ENCODE results near the gene SERPINB1. TPM values are rescaled to one million over a fixed set of nuclear protein-coding genes. Genes with fewer than 3 reads are reported as not detected.

Gene SERPINB1
- 100 to 1,000 TPM in 1 of 2 donors, 10 to 100 TPM in 1; 58.0 to 106 TPM for total RNA-seq
- 100 to 1,000 TPM in 1 of 2 donors, 10 to 100 TPM in 1; 85.1 to 242 TPM for polyA plus RNA-seq
- long read RNA-seq, donor 1, transcript SERPINB1-201 (7 exons, 2,619 nt): major isoform, 7 of 7 reads
- long read RNA-seq, donor 1, partial matches to known transcripts: 0 of 7 reads
- long read RNA-seq, donor 1, other reads (novel, unspliced or antisense): 0 of 7 reads
- long read RNA-seq, donor 2, partial matches to known transcripts: 0 of 3 reads
- long read RNA-seq, donor 2, other reads (novel, unspliced or antisense): 0 of 3 reads
- long read RNA-seq, donor 3, partial matches to known transcripts: 0 of 1 reads
- long read RNA-seq, donor 3, other reads (novel, unspliced or antisense): 0 of 1 reads
- long read RNA-seq, donor 4, partial matches to known transcripts: 0 of 1 reads
- long read RNA-seq, donor 4, other reads (novel, unspliced or antisense): 0 of 1 reads
- long read RNA-seq, donor 5, transcript SERPINB1-201 (7 exons, 2,619 nt): major isoform, 13 of 13 reads
- long read RNA-seq, donor 5, partial matches to known transcripts: 0 of 13 reads
- long read RNA-seq, donor 5, other reads (novel, unspliced or antisense): 0 of 13 reads

DNA sequence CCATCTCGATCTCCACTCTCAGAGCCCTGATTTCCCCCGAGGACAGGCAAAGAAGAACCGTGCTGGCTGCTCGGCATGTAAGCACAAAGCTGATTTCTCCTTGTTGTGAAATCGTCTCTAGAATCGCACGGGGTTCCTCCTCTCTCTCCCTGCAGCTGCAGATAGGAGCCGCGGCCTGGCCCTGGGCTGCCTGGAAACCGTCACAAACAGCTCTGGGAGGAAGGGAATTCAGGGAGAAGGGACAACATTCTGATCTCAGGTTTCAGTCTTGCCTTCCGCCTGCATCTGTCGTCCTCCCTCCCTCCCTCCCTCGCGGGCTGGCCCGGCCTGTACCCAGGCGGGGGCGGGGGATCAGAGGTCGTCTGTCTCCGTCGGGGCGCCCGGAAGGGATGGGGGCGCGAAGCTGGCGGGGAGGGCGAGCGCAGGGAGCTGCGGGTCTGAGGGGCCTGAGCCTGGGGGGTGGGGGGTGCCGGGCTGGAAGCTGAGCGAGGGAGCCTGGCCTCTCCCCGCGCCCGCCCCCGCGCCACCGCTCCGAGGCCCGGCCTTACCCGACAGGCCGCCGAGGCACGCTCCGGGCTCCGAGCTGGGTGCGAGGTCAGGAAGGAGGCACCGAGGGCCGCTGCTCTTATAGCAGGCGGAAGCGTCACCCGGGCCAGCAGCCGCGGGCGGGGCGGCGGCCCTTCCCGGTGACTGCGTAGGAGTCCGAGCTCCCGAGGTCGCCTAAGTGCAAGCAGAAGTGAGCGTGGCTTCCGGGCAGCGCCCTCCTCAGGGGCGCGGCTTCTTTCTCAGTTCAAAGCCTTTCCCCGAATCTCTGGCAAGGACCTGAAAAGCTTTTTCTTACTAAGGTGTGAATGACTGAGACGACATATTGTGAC, at the start of gene SERPINB1:
Gene SERPINB1 (minus strand): TSS at position 600 of the 875 bp plus-strand sequence. CDS start 1,277 bp downstream, outside the sequence.
- H3K9me3 ChIP-seq (ENCODE audit: control insufficient read depth in 4 of 4, insufficient read depth in 3 of 4, low read length in 3 of 4): no peaks in the 10 kb centered on the region
- ATAC-seq (ENCODE audit: insufficient read depth, low FRiP score) (peak; percentile 92), DNase-seq (peak; percentile 95 to 97 (median 97))
- peaks cover 0 to 8% (median 5%) of the 10 kb centered on the region in 4 donors for H3K36me3 ChIP-seq (ENCODE audit: control insufficient read depth in 4 of 4, insufficient read depth in 4 of 4, low read length in 4 of 4)
- peak within 1 kb of the TSS; percentile 25 to 91 for H3K9ac ChIP-seq (ENCODE audit: insufficient read depth in 1 of 2, low read length in 2 of 2)
- TF ChIP-seq, protein P1, sequence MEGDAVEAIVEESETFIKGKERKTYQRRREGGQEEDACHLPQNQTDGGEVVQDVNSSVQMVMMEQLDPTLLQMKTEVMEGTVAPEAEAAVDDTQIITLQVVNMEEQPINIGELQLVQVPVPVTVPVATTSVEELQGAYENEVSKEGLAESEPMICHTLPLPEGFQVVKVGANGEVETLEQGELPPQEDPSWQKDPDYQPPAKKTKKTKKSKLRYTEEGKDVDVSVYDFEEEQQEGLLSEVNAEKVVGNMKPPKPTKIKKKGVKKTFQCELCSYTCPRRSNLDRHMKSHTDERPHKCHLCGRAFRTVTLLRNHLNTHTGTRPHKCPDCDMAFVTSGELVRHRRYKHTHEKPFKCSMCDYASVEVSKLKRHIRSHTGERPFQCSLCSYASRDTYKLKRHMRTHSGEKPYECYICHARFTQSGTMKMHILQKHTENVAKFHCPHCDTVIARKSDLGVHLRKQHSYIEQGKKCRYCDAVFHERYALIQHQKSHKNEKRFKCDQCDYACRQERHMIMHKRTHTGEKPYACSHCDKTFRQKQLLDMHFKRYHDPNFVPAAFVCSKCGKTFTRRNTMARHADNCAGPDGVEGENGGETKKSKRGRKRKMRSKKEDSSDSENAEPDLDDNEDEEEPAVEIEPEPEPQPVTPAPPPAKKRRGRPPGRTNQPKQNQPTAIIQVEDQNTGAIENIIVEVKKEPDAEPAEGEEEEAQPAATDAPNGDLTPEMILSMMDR (IDR thresholded peaks at IDR 0.05; ENCODE audit: control extremely low read depth, extremely low read depth): no peak
- peaks cover 10 to 21% (median 14%) of the 10 kb centered on the region in 5 donors for H3K4me1 ChIP-seq (ENCODE audit: control insufficient read depth in 5 of 5, insufficient read depth in 5 of 5, low read length in 5 of 5)
- H3K4me3 ChIP-seq: peak within 1 kb of the TSS; percentile 64
- H3K27ac ChIP-seq (ENCODE audit: low read depth in 1 of 2, low read length in 1 of 2): peak within 1 kb of the TSS; percentile 93 to 95
- WGBS, 2 donors: 1 to 2% methylated on average over 52 to 67 of the region's 67 CpGs
- no peaks in the 10 kb centered on the region for H3K27me3 ChIP-seq (ENCODE audit: control insufficient read depth in 3 of 3, insufficient read depth in 3 of 3, low read length in 2 of 3)

DNA sequence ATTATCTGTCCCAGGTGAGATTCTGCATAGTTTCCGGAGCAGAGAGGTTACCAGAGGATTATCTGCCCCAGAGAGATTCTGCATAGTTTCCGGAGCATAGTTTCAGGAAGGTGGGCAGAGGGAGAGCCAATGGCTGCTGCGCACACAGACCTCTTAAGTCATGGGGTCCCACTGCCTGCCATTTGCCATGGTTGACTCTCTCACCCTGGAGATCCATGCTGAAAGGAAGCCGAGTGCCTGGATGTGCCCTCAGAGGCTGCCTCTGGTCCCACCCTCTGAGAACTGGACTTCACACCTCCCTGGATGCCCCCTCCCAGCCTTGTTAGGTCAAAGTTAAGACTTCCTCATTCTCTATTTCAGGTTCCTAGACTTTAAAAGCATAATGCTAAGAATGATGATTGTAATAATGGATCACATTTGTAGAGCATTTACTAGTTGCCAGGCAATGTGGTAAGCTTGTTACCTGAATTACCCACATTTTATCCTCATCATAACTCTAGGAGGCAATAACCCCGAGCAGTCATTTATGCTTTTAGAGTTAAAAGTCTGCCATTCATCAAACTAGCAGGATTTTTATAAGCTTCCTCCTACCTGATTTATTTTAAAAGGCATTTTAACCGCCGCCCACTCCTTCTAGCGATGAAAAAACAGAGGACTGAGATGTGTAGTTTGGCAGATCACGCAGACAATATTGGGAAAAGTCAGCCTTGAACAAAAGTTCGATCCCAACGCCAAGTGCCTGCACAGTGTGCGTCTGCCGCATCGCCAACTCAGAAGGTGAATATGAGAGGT, 49.5 kb upstream of the SERPINB1 start:
- H3K9me3 ChIP-seq (ENCODE audit: control insufficient read depth in 4 of 4, insufficient read depth in 3 of 4, low read length in 3 of 4): no peaks in the 10 kb centered on the region
- H3K27ac ChIP-seq (ENCODE audit: low read depth in 1 of 2, low read length in 1 of 2): no peak overlapping the region
- no peak overlapping the region for H3K4me3 ChIP-seq
- H3K4me1 ChIP-seq (ENCODE audit: control insufficient read depth in 5 of 5, insufficient read depth in 5 of 5, low read length in 5 of 5): peaks cover 0 to 1% (median 0%) of the 10 kb centered on the region in 5 donors
- no peak overlapping the region for H3K9ac ChIP-seq (ENCODE audit: insufficient read depth in 1 of 2, low read length in 2 of 2)
- ATAC-seq (ENCODE audit: insufficient read depth, low FRiP score) (no peak), DNase-seq (no peak)
- H3K27me3 ChIP-seq (ENCODE audit: control insufficient read depth in 3 of 3, insufficient read depth in 3 of 3, low read length in 2 of 3): no peaks in the 10 kb centered on the region
- WGBS, 2 donors: 94% methylated on average over 14 of the region's 14 CpGs
- peaks cover 12 to 27% (median 20%) of the 10 kb centered on the region in 4 donors for H3K36me3 ChIP-seq (ENCODE audit: control insufficient read depth in 4 of 4, insufficient read depth in 4 of 4, low read length in 4 of 4)
- TF ChIP-seq, protein P1 (IDR thresholded peaks at IDR 0.05; ENCODE audit: control extremely low read depth, extremely low read depth): no peak

DNA sequence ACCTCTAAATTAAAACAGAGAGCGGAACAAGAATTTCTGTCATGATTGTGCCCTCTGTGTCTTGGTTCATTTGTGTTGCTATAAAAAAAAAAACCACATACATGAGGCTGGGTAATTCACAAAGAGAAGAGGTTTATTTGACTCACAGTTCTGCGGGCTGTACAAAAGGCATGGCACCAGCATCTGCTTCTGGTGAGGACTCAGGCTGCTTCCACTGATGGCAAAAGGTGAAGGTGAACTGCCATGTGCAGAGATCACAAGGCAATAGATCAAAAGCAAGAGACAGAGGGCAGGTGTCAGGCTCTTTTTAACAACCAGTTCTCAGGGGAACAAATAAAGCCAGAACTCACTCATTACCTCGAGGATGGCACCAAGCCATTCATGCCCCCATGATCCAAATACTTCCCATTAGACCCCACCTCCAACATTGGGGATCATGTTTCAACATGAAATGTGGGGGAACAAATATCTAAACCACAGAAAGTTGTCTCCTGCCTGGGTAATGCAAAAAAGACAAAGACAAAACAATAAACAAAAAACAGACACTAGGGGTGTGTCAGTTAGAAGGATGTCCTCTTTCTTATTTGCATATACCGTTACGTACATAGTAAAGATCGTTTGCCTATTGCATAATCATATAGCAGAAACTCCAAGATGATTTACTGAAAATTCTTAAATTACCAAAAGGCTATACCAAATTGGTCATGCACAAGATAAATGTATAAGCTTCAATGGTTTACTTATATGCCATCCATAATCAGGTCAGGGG, 44.5 kb upstream of the SERPINB1 start:
- 51 to 57% methylated on average over 6 of the region's 6 CpGs for WGBS, 2 donors
- Histone ChIP-seq H3K9me3 (ENCODE audit: control insufficient read depth in 4 of 4, insufficient read depth in 3 of 4, low read length in 3 of 4) (no peaks in the 10 kb centered on the region), H3K4me1 (ENCODE audit: control insufficient read depth in 5 of 5, insufficient read depth in 5 of 5, low read length in 5 of 5) (peaks cover 0 to 6% (median 0%) of the 10 kb centered on the region in 5 donors), H3K4me3 (no peak overlapping the region), H3K27me3 (ENCODE audit: control insufficient read depth in 3 of 3, insufficient read depth in 3 of 3, low read length in 2 of 3) (no peaks in the 10 kb centered on the region), H3K27ac (ENCODE audit: low read depth in 1 of 2, low read length in 1 of 2) (no peak overlapping the region), H3K36me3 (ENCODE audit: control insufficient read depth in 4 of 4, insufficient read depth in 4 of 4, low read length in 4 of 4) (peaks cover 0 to 12% (median 7%) of the 10 kb centered on the region in 4 donors), H3K9ac (ENCODE audit: insufficient read depth in 1 of 2, low read length in 2 of 2) (no peak overlapping the region)
- TF ChIP-seq, protein P1 (IDR thresholded peaks at IDR 0.05; ENCODE audit: control extremely low read depth, extremely low read depth): no peak
- no peak for DNase-seq
- ATAC-seq (ENCODE audit: insufficient read depth, low FRiP score): no peak

Data from lung (tissue), 16 donors.